Measurements from ENCODE around the gene KCND3. TPM values are rescaled to one million over a fixed set of nuclear protein-coding genes. Genes with fewer than 3 reads are reported as not detected.

Gene KCND3
- total RNA-seq, 1 donor from 2014 or later = 0.43 TPM

GRCh38 chr1:111880881-111881837 is 108.3 kb downstream of the KCND3 start:
- FAIRE-seq = no peak
- H3K4me1 Mint-ChIP-seq (ENCODE audit: low read depth, unreplicated experiment) = no peaks in the 10 kb centered on the region

DNA sequence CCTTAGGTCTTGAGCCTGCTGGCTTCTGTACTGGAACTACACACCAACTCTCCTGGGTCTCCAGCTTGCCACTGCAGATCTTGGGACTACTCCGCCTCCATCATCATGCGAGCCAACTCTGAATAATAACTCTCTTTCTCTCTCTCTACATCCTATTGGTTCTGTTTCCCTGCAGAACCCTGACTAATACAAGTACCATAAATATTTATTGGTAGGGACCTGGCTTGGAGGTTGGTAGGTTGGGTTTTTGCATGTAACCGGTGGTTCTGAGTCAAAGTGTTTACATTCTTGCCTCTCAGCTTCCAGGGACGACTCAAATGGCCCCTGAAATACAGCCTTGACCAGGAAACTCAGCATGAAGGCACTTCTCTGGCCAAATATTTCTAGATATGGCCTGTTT is 110.4 kb downstream of the KCND3 start:
- no peak overlapping the region for H3K9ac ChIP-seq (ENCODE audit: low read length)
- Mint-ChIP-seq H3K27ac (ENCODE audit: unreplicated experiment) (no peak overlapping the region), H3K27me3 (ENCODE audit: low read depth, unreplicated experiment) (peaks cover 35% of the 10 kb centered on the region), H3K4me3 (ENCODE audit: unreplicated experiment) (no peak overlapping the region), H3K4me1 (ENCODE audit: low read depth, unreplicated experiment) (no peaks in the 10 kb centered on the region), H3K9me3 (ENCODE audit: unreplicated experiment) (no peaks in the 10 kb centered on the region), H3K36me3 (ENCODE audit: low read depth, unreplicated experiment) (no peaks in the 10 kb centered on the region)
- H3K36me3 ChIP-seq (ENCODE audit: insufficient read depth, low read length) = no peaks in the 10 kb centered on the region
- no peaks in the 10 kb centered on the region for H3K79me2 ChIP-seq (ENCODE audit: insufficient read depth, low read length)
- H3K4me3 ChIP-seq (ENCODE audit: insufficient read depth, low read depth, low read length) = no peak overlapping the region
- H2AFZ ChIP-seq (ENCODE audit: low read depth, low read length) = no peak overlapping the region
- TF ChIP-seq, protein P1, sequence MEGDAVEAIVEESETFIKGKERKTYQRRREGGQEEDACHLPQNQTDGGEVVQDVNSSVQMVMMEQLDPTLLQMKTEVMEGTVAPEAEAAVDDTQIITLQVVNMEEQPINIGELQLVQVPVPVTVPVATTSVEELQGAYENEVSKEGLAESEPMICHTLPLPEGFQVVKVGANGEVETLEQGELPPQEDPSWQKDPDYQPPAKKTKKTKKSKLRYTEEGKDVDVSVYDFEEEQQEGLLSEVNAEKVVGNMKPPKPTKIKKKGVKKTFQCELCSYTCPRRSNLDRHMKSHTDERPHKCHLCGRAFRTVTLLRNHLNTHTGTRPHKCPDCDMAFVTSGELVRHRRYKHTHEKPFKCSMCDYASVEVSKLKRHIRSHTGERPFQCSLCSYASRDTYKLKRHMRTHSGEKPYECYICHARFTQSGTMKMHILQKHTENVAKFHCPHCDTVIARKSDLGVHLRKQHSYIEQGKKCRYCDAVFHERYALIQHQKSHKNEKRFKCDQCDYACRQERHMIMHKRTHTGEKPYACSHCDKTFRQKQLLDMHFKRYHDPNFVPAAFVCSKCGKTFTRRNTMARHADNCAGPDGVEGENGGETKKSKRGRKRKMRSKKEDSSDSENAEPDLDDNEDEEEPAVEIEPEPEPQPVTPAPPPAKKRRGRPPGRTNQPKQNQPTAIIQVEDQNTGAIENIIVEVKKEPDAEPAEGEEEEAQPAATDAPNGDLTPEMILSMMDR (IDR thresholded peaks at IDR 0.05; ENCODE audit: insufficient read depth, low read depth, low read length) = no peak
- TF ChIP-seq EZH2 (IDR thresholded peaks at IDR 0.05; ENCODE audit: insufficient read depth, low read length) = no peak
- H3K4me1 ChIP-seq (ENCODE audit: insufficient read depth, low read length) = no peaks in the 10 kb centered on the region
- H3K27me3 ChIP-seq (ENCODE audit: insufficient read depth, low read length) = no peaks in the 10 kb centered on the region
- DNase-seq (ENCODE audit: low read depth) = no peak
- no peak for FAIRE-seq
- H3K4me2 ChIP-seq (ENCODE audit: low read length) = no peak overlapping the region
- no peaks in the 10 kb centered on the region for H4K20me1 ChIP-seq (ENCODE audit: insufficient read depth, low read length)
- H3K9me3 ChIP-seq (ENCODE audit: insufficient read depth, low read depth, low read length) = no peaks in the 10 kb centered on the region
- no peak overlapping the region for H3K27ac ChIP-seq (ENCODE audit: low read depth, low read length)

More at GRCh38 chr1:111880881-111881837, 108.3 kb downstream of the KCND3 start:
- Histone ChIP-seq H3K4me3 (ENCODE audit: insufficient read depth, low read depth, low read length) (no peak overlapping the region), H3K36me3 (ENCODE audit: insufficient read depth, low read length) (no peaks in the 10 kb centered on the region), H3K27ac (ENCODE audit: low read depth, low read length) (no peak overlapping the region), H3K4me1 (ENCODE audit: insufficient read depth, low read length) (no peaks in the 10 kb centered on the region), H3K9me3 (ENCODE audit: insufficient read depth, low read depth, low read length) (no peaks in the 10 kb centered on the region), H3K4me2 (ENCODE audit: low read length) (no peak overlapping the region), H2AFZ (ENCODE audit: low read depth, low read length) (no peak overlapping the region), H3K9ac (ENCODE audit: low read length) (no peak overlapping the region), H4K20me1 (ENCODE audit: insufficient read depth, low read length) (no peaks in the 10 kb centered on the region), H3K79me2 (ENCODE audit: insufficient read depth, low read length) (no peaks in the 10 kb centered on the region), H3K27me3 (ENCODE audit: insufficient read depth, low read length) (no peaks in the 10 kb centered on the region)
- H3K27ac Mint-ChIP-seq (ENCODE audit: unreplicated experiment) = no peak overlapping the region
- H3K36me3 Mint-ChIP-seq (ENCODE audit: low read depth, unreplicated experiment) = no peaks in the 10 kb centered on the region
- DNase-seq (ENCODE audit: low read depth) = no peak
- no peaks in the 10 kb centered on the region for H3K9me3 Mint-ChIP-seq (ENCODE audit: unreplicated experiment)
- peaks cover 31% of the 10 kb centered on the region for H3K27me3 Mint-ChIP-seq (ENCODE audit: low read depth, unreplicated experiment)
- H3K4me3 Mint-ChIP-seq (ENCODE audit: unreplicated experiment) = no peak overlapping the region
- TF ChIP-seq EZH2 (IDR thresholded peaks at IDR 0.05; ENCODE audit: insufficient read depth, low read length) = no peak
- TF ChIP-seq, protein P1 (IDR thresholded peaks at IDR 0.05; ENCODE audit: insufficient read depth, low read depth, low read length) = no peak

GRCh38 chr1:111878649-111879048 is 110.8 kb downstream of the KCND3 start:
- FAIRE-seq = no peak
- H3K36me3 Mint-ChIP-seq (ENCODE audit: low read depth, unreplicated experiment) = no peaks in the 10 kb centered on the region
- Histone ChIP-seq H4K20me1 (ENCODE audit: insufficient read depth, low read length) (no peaks in the 10 kb centered on the region), H2AFZ (ENCODE audit: low read depth, low read length) (no peak overlapping the region), H3K79me2 (ENCODE audit: insufficient read depth, low read length) (no peaks in the 10 kb centered on the region), H3K9ac (ENCODE audit: low read length) (no peak overlapping the region), H3K4me3 (ENCODE audit: insufficient read depth, low read depth, low read length) (no peak overlapping the region), H3K4me1 (ENCODE audit: insufficient read depth, low read length) (no peaks in the 10 kb centered on the region), H3K4me2 (ENCODE audit: low read length) (no peak overlapping the region), H3K27ac (ENCODE audit: low read depth, low read length) (no peak overlapping the region), H3K27me3 (ENCODE audit: insufficient read depth, low read length) (no peaks in the 10 kb centered on the region), H3K36me3 (ENCODE audit: insufficient read depth, low read length) (no peaks in the 10 kb centered on the region), H3K9me3 (ENCODE audit: insufficient read depth, low read depth, low read length) (no peaks in the 10 kb centered on the region)
- H3K9me3 Mint-ChIP-seq (ENCODE audit: unreplicated experiment) = no peaks in the 10 kb centered on the region
- DNase-seq (ENCODE audit: low read depth) = no peak
- H3K27me3 Mint-ChIP-seq (ENCODE audit: low read depth, unreplicated experiment) = peaks cover 32% of the 10 kb centered on the region
- no peak overlapping the region for H3K4me3 Mint-ChIP-seq (ENCODE audit: unreplicated experiment)
- H3K27ac Mint-ChIP-seq (ENCODE audit: unreplicated experiment) = no peak overlapping the region
- H3K4me1 Mint-ChIP-seq (ENCODE audit: low read depth, unreplicated experiment) = no peaks in the 10 kb centered on the region
- no peak for TF ChIP-seq EZH2 (IDR thresholded peaks at IDR 0.05; ENCODE audit: insufficient read depth, low read length)
- TF ChIP-seq, protein P1 (IDR thresholded peaks at IDR 0.05; ENCODE audit: insufficient read depth, low read depth, low read length) = no peak

Data from astrocyte (in vitro differentiated cells and primary cell).